ENCODE data around the gene APBA1. TPM values are rescaled to one million over a fixed set of nuclear protein-coding genes. Genes with fewer than 3 reads are reported as not detected.

Gene APBA1
- total and polyA plus RNA-seq, 2 of the 4 experiments (the other 2 are of a cell fraction) = 3.8 to 5.1 TPM

DNA sequence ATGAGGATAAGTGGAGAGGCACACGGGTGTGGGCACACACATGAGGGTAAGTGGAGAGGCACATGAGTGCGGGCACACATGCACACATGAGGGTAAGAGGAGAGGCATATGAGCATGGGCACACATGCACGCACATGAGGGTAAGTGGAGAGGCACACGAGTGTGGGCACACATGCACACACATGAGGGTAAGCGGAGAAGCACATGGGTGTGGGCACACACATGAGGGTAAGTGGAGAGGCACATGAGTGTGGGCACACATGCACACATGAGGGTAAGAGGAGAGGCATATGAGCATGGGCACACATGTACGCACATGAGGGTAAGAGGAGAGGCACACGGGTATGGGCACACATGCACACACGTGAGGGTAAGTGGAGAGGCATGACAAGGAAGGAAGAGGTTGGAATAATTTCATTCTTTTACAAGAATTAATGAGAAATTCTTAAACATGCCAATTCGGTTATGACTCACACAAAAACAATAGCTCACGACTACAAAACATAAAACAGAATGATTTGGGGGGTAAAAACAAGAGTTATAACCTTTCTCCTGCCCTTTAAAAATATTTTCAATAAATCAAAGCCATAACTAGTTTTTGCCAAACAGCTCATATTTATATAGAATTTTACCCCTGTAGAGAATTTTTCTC, 67.5 kb downstream of the APBA1 start:
- Histone ChIP-seq H3K56ac (ENCODE audit: extremely low read depth, insufficient read depth, low read length) (no peak overlapping the region), H3K27me3 (ENCODE audit: control insufficient read depth, insufficient read depth, low read length) (no peaks in the 10 kb centered on the region), H2BK5ac (ENCODE audit: low read depth, low read length, poor library complexity, severe bottlenecking) (no peak overlapping the region), H3K4me3 (ENCODE audit: insufficient read depth, low read depth, low read length) (no peak overlapping the region), H3K79me1 (ENCODE audit: low read depth in 1 of 2, low read length in 2 of 2) (peaks cover 3 to 8% of the 10 kb centered on the region in 2 experiments; a peak in 2 of 4 replicates), H2BK15ac (ENCODE audit: low read depth, low read length) (no peak overlapping the region), H4K20me1 (ENCODE audit: insufficient read depth, low read length) (no peaks in the 10 kb centered on the region), H4K8ac (ENCODE audit: low read depth in 2 of 2, low read length in 2 of 2) (no peak overlapping the region), H4K5ac (ENCODE audit: low read depth, low read length) (no peak overlapping the region), H3K4me1 (ENCODE audit: control insufficient read depth, insufficient read depth, low read length) (no peaks in the 10 kb centered on the region), H2AK5ac (ENCODE audit: low read depth, low read length) (peak overlapping the region; percentile 9; the same call in 1 of the 2 replicates), H2BK120ac (ENCODE audit: low read depth, low read length) (no peak overlapping the region), H3K9ac (ENCODE audit: low read depth, low read length) (no peak overlapping the region), H3K4me2 (ENCODE audit: low read depth, low read length) (no peak overlapping the region), H3K14ac (replicated peaks; ENCODE audit: low read depth, low read length) (0 out of 2 replicates have a peak overlapping the region, but pooled peaks have one; percentile 29), H3K18ac (ENCODE audit: low read depth, low read length) (no peak overlapping the region), H2BK20ac (ENCODE audit: low read depth, low read length) (no peak overlapping the region), H3K36me3 (ENCODE audit: control insufficient read depth, insufficient read depth, low read length) (no peaks in the 10 kb centered on the region), H3K9me3 (ENCODE audit: control insufficient read depth, insufficient read depth, low read length) (no peaks in the 10 kb centered on the region), H2AFZ (replicated peaks; ENCODE audit: low read length, poor library complexity) (no peak overlapping the region), H3K27ac (ENCODE audit: insufficient read depth, low read length) (no peak overlapping the region), H3K23ac (ENCODE audit: low read depth, low read length) (no peak overlapping the region), H2AK9ac (replicated peaks; ENCODE audit: low read depth, low read length, poor library complexity) (no peak overlapping the region), H4K91ac (ENCODE audit: insufficient read depth, low read depth, low read length) (no peak overlapping the region), H3K4ac (ENCODE audit: low read depth, low read length) (no peak overlapping the region), H3K9me1 (ENCODE audit: insufficient read depth, low read length) (peaks cover 12% of the 10 kb centered on the region)
- DNase-seq (no peak), ATAC-seq (ENCODE audit: low read depth) (no peak)
- dilution Hi-C loops (cut with HindIII; ENCODE audit: low sequenced_read_pairs, unreplicated experiment) (no loop called here), in situ Hi-C loops (cut with MboI; ENCODE audit: low sequenced_read_pairs) (no loop called here), intact Hi-C loops (cut with micrococcal nuclease) (loop anchor here (5.0 kb wide), 1 partner anchor 137 kb away; no protein-coding TSS in a partner anchor)
- POLR2A ChIA-PET (ENCODE audit: unreplicated experiment) = no interaction called here
- CTCF ChIA-PET = no interaction called here
- 100% methylated on average over 3 of the region's 10 CpGs; no CpG with 5 or more reads in 1 of the 2 experiments for WGBS, 2 experiments (ENCODE audit: extremely low coverage in 2 of 2, insufficient read length in 1 of 2)
- BruUV-seq (replicated peaks) = no TSS peak
- TF ChIP-seq MXI1 (IDR thresholded peaks at IDR 0.05; ENCODE audit: borderline replicate concordance, low read depth, low read length) (no peak), NFE2L2 (IDR thresholded peaks at IDR 0.05; ENCODE audit: low read depth, low read length) (no peak), RAD21 (IDR thresholded peaks at IDR 0.05; ENCODE audit: low read length) (no peak), BHLHE40 (IDR thresholded peaks at IDR 0.05; ENCODE audit: low read depth, low read length) (no peak), RFX5 (IDR thresholded peaks at IDR 0.05; ENCODE audit: low read depth, low read length) (no peak), FOS (IDR thresholded peaks at IDR 0.05; ENCODE audit: low read depth, low read length) (no peak)
- TF ChIP-seq, protein P1, sequence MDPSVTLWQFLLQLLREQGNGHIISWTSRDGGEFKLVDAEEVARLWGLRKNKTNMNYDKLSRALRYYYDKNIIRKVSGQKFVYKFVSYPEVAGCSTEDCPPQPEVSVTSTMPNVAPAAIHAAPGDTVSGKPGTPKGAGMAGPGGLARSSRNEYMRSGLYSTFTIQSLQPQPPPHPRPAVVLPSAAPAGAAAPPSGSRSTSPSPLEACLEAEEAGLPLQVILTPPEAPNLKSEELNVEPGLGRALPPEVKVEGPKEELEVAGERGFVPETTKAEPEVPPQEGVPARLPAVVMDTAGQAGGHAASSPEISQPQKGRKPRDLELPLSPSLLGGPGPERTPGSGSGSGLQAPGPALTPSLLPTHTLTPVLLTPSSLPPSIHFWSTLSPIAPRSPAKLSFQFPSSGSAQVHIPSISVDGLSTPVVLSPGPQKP (IDR thresholded peaks at IDR 0.05; ENCODE audit: borderline replicate concordance, low read depth, low read length) = no peak
- TF ChIP-seq, protein P2, sequence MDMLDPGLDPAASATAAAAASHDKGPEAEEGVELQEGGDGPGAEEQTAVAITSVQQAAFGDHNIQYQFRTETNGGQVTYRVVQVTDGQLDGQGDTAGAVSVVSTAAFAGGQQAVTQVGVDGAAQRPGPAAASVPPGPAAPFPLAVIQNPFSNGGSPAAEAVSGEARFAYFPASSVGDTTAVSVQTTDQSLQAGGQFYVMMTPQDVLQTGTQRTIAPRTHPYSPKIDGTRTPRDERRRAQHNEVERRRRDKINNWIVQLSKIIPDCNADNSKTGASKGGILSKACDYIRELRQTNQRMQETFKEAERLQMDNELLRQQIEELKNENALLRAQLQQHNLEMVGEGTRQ (IDR thresholded peaks at IDR 0.05; ENCODE audit: low read depth, low read length) = no peak

Data from IMR-90 (cell line).